ENCODE results near the gene SLC41A1. TPM values are rescaled to one million over a fixed set of nuclear protein-coding genes. Genes with fewer than 3 reads are reported as not detected.
A peak's percentile ranks its signal among the peaks of the same experiment; 100 is the strongest.

SLC41A1 gene
- total RNA-seq, 1 experiment from 2014 or later: 5.1 TPM

DNA sequence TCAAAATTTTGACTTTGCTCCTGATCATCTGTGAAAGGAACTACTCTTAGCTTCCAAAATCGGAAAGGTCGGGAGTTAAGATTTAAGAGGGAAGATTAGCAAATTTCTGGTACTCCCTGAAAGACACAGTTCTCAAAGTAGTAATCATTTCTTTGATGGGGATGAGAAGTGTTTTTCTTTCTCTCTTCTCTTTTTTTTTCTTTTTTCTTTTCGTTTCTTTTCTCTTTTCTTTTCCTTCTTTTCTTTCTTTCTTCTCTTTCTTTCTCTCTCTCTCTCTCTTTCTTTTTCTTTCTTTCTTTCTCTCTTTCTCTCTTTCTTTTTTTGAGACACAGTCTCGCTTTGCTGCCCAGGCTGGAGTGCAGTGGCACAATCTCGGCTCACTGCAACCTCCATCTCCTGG is 32.7 kb downstream of the SLC41A1 start:
- H3K36me3 ChIP-seq (ENCODE audit: insufficient read depth, low read length): no peaks in the 10 kb centered on the region
- H3K9me2 ChIP-seq (replicated peaks; ENCODE audit: insufficient read depth, low read length): no peaks in the 10 kb centered on the region
- no peak overlapping the region for H3K4me2 ChIP-seq (ENCODE audit: low read depth, low read length, poor library complexity, severe bottlenecking)
- no peak overlapping the region for H3K27ac ChIP-seq (ENCODE audit: low read length)
- no peaks in the 10 kb centered on the region for H3K79me2 ChIP-seq (ENCODE audit: low read length)
- no peaks in the 10 kb centered on the region for H3K27me3 ChIP-seq (ENCODE audit: low read length)
- peaks cover 4% of the 10 kb centered on the region for H3K4me1 ChIP-seq (ENCODE audit: low read length)
- H4K20me1 ChIP-seq (ENCODE audit: insufficient read depth, low read depth, low read length): no peaks in the 10 kb centered on the region
- H3K4me3 ChIP-seq (ENCODE audit: low read length): no peak overlapping the region
- no peaks in the 10 kb centered on the region for H3K9me3 ChIP-seq (ENCODE audit: low read length)
- H2AFZ ChIP-seq (ENCODE audit: low read length): no peak overlapping the region
- no peak overlapping the region for H3K9ac ChIP-seq (ENCODE audit: low read length)
- DNase-seq: no peak

DNA sequence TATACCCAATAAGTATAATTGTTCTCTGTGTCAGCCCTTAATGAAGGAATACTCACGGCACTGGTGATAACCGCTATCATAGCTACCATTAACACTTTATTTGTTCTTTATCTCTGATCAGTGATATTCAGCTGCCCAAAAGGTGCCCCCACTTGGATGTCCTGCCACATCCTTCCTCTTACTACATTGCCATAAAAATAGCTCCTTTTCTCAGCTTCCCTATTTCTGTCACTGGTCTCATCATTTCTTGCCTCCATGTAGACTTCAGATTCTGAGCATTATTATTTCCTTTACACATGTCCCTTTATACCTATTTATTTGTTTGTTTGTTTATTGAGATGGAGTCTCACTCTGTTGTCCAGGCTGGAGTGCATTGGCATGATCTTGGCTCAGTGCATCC is 35.0 kb downstream of the SLC41A1 start:
- no peaks in the 10 kb centered on the region for H3K9me3 ChIP-seq (ENCODE audit: low read length)
- no peak overlapping the region for H3K4me2 ChIP-seq (ENCODE audit: low read depth, low read length, poor library complexity, severe bottlenecking)
- H3K79me2 ChIP-seq (ENCODE audit: low read length): no peaks in the 10 kb centered on the region
- H3K9me2 ChIP-seq (replicated peaks; ENCODE audit: insufficient read depth, low read length): no peaks in the 10 kb centered on the region
- no peak overlapping the region for H2AFZ ChIP-seq (ENCODE audit: low read length)
- H3K36me3 ChIP-seq (ENCODE audit: insufficient read depth, low read length): no peaks in the 10 kb centered on the region
- no peaks in the 10 kb centered on the region for H4K20me1 ChIP-seq (ENCODE audit: insufficient read depth, low read depth, low read length)
- no peak overlapping the region for H3K27ac ChIP-seq (ENCODE audit: low read length)
- no peak overlapping the region for H3K9ac ChIP-seq (ENCODE audit: low read length)
- peaks cover 12% of the 10 kb centered on the region for H3K4me1 ChIP-seq (ENCODE audit: low read length)
- no peaks in the 10 kb centered on the region for H3K27me3 ChIP-seq (ENCODE audit: low read length)
- no peak overlapping the region for H3K4me3 ChIP-seq (ENCODE audit: low read length)
- DNase-seq: no peak

DNA sequence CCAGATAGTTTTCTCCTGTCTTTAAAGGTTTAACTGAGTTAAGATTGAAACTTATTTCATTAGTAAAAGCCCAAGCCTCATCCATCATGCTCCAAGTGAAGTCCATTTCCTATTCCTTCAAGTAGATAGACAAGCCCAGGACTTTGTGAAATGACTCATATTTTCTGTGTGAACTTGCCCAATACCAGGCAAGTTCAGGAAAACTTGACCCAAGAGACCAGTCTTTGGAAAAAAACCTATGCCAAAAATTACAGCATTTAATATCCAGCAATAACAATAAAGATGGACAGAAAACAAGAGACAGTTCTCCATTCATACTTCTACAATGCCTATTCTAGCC is 37.3 kb downstream of the SLC41A1 start:
- H3K9me2 ChIP-seq (replicated peaks; ENCODE audit: insufficient read depth, low read length): no peaks in the 10 kb centered on the region
- H3K9me3 ChIP-seq (ENCODE audit: low read length): no peaks in the 10 kb centered on the region
- H3K27me3 ChIP-seq (ENCODE audit: low read length): no peaks in the 10 kb centered on the region
- H3K4me3 ChIP-seq (ENCODE audit: low read length): peak overlapping the region; percentile 81; the same call in 1 of the 2 replicates
- H3K4me2 ChIP-seq (ENCODE audit: low read depth, low read length, poor library complexity, severe bottlenecking): peak overlapping the region; percentile 88
- H4K20me1 ChIP-seq (ENCODE audit: insufficient read depth, low read depth, low read length): no peaks in the 10 kb centered on the region
- H3K79me2 ChIP-seq (ENCODE audit: low read length): no peaks in the 10 kb centered on the region
- H2AFZ ChIP-seq (ENCODE audit: low read length): peak overlapping the region; percentile 95; the same call in 1 of the 2 replicates
- H3K9ac ChIP-seq (ENCODE audit: low read length): no peak overlapping the region
- H3K4me1 ChIP-seq (ENCODE audit: low read length): peaks cover 12% of the 10 kb centered on the region
- no peaks in the 10 kb centered on the region for H3K36me3 ChIP-seq (ENCODE audit: insufficient read depth, low read length)
- DNase-seq: no peak
- no peak overlapping the region for H3K27ac ChIP-seq (ENCODE audit: low read length)

DNA sequence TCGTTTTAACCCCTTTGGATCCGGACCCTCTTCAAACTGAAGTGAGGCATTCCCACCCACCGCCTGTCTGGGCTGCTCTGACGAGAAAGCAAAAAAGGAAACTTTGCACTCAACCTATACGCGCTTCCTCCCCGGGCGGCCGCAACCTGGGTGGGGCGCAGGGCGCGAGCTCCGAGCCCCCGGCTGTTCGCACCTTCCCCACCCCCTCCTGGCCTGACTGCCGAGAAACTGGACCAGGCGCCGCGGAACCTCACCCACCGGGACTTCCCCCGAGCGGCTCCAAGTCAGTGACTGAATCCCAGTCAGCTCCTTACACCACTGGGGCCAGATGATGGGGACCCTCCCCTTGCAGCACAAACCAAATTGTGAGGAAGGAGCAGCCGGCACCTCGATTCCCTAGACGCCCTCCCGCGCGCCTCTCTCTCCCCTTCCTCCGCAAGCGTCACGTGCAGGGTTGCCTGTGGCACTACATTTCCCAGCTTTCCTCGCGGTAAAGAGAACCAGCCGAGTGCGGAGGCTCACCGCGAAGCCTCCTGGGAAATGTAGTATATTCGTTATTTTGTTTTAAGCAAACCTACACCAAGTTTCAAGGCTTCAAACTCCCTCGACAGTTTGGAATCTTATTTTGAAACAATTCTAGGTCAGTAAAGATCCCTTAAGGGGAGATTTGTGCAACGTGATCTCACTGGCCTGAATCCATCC is 37.8 kb downstream of the SLC41A1 start, which contains the start of gene RAB29:
TSS of gene RAB29 (minus strand) at position 468 of the 702 bp plus-strand sequence. CDS start 526 bp downstream, outside the sequence.
- Histone ChIP-seq H3K27ac (ENCODE audit: low read length) (no peak within 1 kb of the TSS), H3K9me2 (replicated peaks; ENCODE audit: insufficient read depth, low read length) (no peaks in the 10 kb centered on the region), H3K36me3 (ENCODE audit: insufficient read depth, low read length) (no peaks in the 10 kb centered on the region), H3K79me2 (ENCODE audit: low read length) (no peaks in the 10 kb centered on the region), H3K4me2 (ENCODE audit: low read depth, low read length, poor library complexity, severe bottlenecking) (peak within 1 kb of the TSS; percentile 88), H3K9me3 (ENCODE audit: low read length) (no peaks in the 10 kb centered on the region), H3K4me1 (ENCODE audit: low read length) (peaks cover 12% of the 10 kb centered on the region), H4K20me1 (ENCODE audit: insufficient read depth, low read depth, low read length) (no peaks in the 10 kb centered on the region), H2AFZ (ENCODE audit: low read length) (peak within 1 kb of the TSS; percentile 95), H3K4me3 (ENCODE audit: low read length) (peak within 1 kb of the TSS; percentile 81), H3K27me3 (ENCODE audit: low read length) (no peaks in the 10 kb centered on the region), H3K9ac (ENCODE audit: low read length) (peak within 1 kb of the TSS; percentile 74)
- DNase-seq: peak; percentile 92

DNA sequence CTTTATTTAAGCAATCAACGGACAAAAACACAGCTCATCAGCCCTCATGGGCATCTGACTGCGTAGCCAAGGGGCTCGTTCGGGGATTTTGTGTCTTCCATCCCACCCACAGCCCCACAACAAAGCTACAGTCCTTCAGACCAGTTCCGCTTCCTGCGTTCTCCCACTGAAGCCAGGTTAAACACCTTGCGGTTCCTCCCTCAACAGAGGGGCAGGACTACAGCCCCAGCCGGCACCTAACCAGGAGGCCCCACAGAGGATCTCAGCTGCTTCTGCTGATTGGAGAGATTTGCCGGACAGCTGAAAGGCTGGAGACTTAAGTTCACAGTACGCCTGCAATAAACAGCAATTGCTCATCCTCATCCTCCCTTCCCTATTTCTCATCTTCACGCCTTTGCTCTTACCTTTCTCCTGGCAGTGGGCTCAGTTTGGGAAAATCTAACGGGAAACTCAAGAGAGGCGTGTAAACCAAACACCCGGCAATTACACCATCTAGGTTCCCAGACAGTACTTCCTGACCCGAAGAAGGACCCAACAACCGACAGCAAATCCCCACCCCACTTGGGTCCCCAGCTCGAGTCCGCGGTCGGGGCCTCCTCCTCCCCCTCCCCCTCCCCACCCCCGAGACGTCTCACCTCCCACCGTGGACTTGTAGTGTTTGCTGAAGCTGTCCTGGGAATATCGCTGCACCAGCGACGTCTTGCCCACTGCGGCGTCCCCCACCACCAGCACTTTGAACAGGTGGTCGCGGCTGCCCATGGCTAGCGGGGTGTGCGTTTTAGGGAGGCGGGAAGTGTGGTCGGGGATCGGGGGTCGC is 38.6 kb downstream of the SLC41A1 start:
- Histone ChIP-seq H3K4me3 (ENCODE audit: low read length) (peak overlapping the region; percentile 81), H3K79me2 (ENCODE audit: low read length) (no peaks in the 10 kb centered on the region), H2AFZ (ENCODE audit: low read length) (peak overlapping the region; percentile 95), H3K4me2 (ENCODE audit: low read depth, low read length, poor library complexity, severe bottlenecking) (peak overlapping the region; percentile 88), H3K9ac (ENCODE audit: low read length) (peak overlapping the region; percentile 74), H3K27me3 (ENCODE audit: low read length) (no peaks in the 10 kb centered on the region), H3K27ac (ENCODE audit: low read length) (no peak overlapping the region), H3K36me3 (ENCODE audit: insufficient read depth, low read length) (no peaks in the 10 kb centered on the region), H3K4me1 (ENCODE audit: low read length) (peaks cover 12% of the 10 kb centered on the region), H3K9me2 (replicated peaks; ENCODE audit: insufficient read depth, low read length) (no peaks in the 10 kb centered on the region), H3K9me3 (ENCODE audit: low read length) (no peaks in the 10 kb centered on the region), H4K20me1 (ENCODE audit: insufficient read depth, low read depth, low read length) (no peaks in the 10 kb centered on the region)
- no peak for DNase-seq

DNA sequence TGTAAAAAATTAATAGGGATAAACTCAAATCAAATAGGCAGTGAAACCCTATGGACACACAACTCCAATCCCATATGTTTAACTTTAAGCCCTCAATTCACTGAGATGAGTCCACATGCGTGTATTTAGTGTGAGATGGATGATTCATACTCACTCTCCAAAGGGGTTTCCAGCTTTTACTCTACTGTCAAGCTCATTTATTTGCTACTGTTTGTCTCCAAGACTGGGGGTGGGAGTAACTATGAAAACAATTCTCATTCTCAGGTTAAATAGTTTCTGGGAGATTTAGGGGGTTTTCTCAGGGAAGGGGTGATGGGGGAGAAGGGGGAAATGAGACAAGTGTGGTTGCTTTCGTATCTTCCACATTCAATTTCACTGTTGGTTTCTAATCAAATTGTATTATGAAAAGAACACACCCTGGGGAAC is 40.4 kb downstream of the SLC41A1 start:
- DNase-seq: no peak

DNA sequence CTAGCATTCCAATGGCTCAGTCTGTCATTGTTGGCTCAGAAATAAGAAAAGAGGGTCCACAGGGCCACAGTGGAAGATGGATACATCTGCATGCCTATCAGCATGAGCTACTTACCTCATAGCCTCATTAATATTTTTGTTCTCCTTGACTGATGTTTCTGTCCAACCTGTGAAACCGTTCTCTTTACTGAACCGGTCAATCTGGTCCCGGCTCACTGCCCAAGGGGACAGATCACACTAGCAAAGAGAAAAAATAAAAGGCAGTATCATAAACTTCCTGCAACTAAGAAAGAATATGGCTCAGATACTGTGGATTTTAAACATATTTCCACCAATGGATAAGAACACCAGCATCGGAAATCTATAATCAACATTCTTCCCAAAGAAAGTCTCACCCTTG is 42.4 kb downstream of the SLC41A1 start:
- Histone ChIP-seq H3K9ac (ENCODE audit: low read length) (no peak overlapping the region), H4K20me1 (ENCODE audit: insufficient read depth, low read depth, low read length) (no peaks in the 10 kb centered on the region), H3K9me2 (replicated peaks; ENCODE audit: insufficient read depth, low read length) (no peaks in the 10 kb centered on the region), H3K4me1 (ENCODE audit: low read length) (peaks cover 11% of the 10 kb centered on the region), H3K27ac (ENCODE audit: low read length) (no peak overlapping the region), H3K79me2 (ENCODE audit: low read length) (no peaks in the 10 kb centered on the region), H3K36me3 (ENCODE audit: insufficient read depth, low read length) (no peaks in the 10 kb centered on the region), H2AFZ (ENCODE audit: low read length) (no peak overlapping the region), H3K27me3 (ENCODE audit: low read length) (no peaks in the 10 kb centered on the region), H3K4me3 (ENCODE audit: low read length) (no peak overlapping the region), H3K9me3 (ENCODE audit: low read length) (no peaks in the 10 kb centered on the region), H3K4me2 (ENCODE audit: low read depth, low read length, poor library complexity, severe bottlenecking) (no peak overlapping the region)
- DNase-seq: no peak

More for the DNA sequence above, 40.4 kb downstream of the SLC41A1 start:
- Histone ChIP-seq H3K9me2 (replicated peaks; ENCODE audit: insufficient read depth, low read length) (no peaks in the 10 kb centered on the region), H3K36me3 (ENCODE audit: insufficient read depth, low read length) (no peaks in the 10 kb centered on the region), H2AFZ (ENCODE audit: low read length) (no peak overlapping the region), H3K27me3 (ENCODE audit: low read length) (no peaks in the 10 kb centered on the region), H3K4me3 (ENCODE audit: low read length) (no peak overlapping the region), H3K27ac (ENCODE audit: low read length) (no peak overlapping the region), H3K4me1 (ENCODE audit: low read length) (peaks cover 12% of the 10 kb centered on the region), H3K79me2 (ENCODE audit: low read length) (no peaks in the 10 kb centered on the region), H3K4me2 (ENCODE audit: low read depth, low read length, poor library complexity, severe bottlenecking) (no peak overlapping the region), H3K9me3 (ENCODE audit: low read length) (no peaks in the 10 kb centered on the region), H4K20me1 (ENCODE audit: insufficient read depth, low read depth, low read length) (no peaks in the 10 kb centered on the region), H3K9ac (ENCODE audit: low read length) (no peak overlapping the region)

DNA sequence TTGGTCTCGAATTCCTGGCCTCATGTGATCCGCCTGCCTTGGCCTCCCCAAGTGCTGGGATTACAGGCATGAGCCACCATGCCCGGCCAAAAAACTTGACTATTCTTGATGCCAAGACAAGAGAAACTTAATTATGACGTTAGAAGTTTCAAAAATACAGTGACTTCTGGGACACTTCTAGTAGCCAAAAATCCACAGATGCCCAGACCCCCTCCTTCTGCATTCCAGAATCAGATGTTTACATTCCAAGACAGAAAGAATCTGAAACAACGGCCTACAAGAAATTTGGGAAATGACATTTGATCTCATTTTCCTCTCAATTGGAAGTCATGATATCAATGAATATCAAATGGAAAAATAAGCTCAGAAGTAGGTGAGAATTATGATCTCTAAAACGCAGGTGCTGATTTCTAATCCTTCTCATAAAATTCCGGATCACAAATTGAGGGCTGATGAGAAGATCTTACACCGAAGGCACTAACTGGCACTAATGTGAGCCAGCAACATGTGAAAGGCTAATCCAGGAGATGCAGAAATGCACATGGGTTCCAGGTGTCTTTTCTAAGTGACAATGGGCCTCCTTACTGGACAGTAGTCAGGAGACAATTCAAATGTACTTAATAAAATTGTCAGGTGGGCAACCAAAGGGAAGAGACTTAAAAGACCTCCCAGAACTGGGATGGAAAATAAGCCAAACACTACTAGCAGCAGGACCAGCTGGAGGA is 43.2 kb downstream of the SLC41A1 start:
- Histone ChIP-seq H3K9me2 (replicated peaks; ENCODE audit: insufficient read depth, low read length) (no peaks in the 10 kb centered on the region), H3K4me1 (ENCODE audit: low read length) (peaks cover 5% of the 10 kb centered on the region), H3K27ac (ENCODE audit: low read length) (no peak overlapping the region), H3K27me3 (ENCODE audit: low read length) (no peaks in the 10 kb centered on the region), H3K9me3 (ENCODE audit: low read length) (no peaks in the 10 kb centered on the region), H2AFZ (ENCODE audit: low read length) (no peak overlapping the region), H3K36me3 (ENCODE audit: insufficient read depth, low read length) (no peaks in the 10 kb centered on the region), H4K20me1 (ENCODE audit: insufficient read depth, low read depth, low read length) (no peaks in the 10 kb centered on the region), H3K79me2 (ENCODE audit: low read length) (no peaks in the 10 kb centered on the region), H3K4me3 (ENCODE audit: low read length) (no peak overlapping the region), H3K4me2 (ENCODE audit: low read depth, low read length, poor library complexity, severe bottlenecking) (no peak overlapping the region), H3K9ac (ENCODE audit: low read length) (no peak overlapping the region)
- no peak for DNase-seq
